GM12878 (cell line): ENCODE data around the gene NOCT. TPM values are rescaled to one million over a fixed set of nuclear protein-coding genes. Genes with fewer than 3 reads are reported as not detected.

Experiments
- ATAC-seq: fragments of 200-7000 bp; cut with Tn5 transposase; 3 replicates; pipeline ENCODE4 v1.9.1; 2020; ENCODE audit warnings: mild to moderate bottlenecking, moderate library complexity
- BruUV-seq: library from RNA; stranded (reverse); fragments of 400-500 nt; replicated peaks from 2 replicates; lab custom pipeline; 2021; lab: Mats Ljungman, UMichigan
- CTCF ChIA-PET: fragments of 300-600 bp; sonication (Branson Sonifier 250); formaldehyde crosslinking; extraction: SDS; loops from one replicate; lab custom pipeline; 2021; ENCODE audit warnings: inconsistent platforms; lab: Yijun Ruan, JAX
- POLR2A ChIA-PET: fragments of 350-600 bp; formaldehyde crosslinking; extraction: SDS; loops from one replicate; lab custom pipeline; 2021; ENCODE audit warnings: inconsistent platforms; lab: Charles Lee
- RAD21 ChIA-PET: fragments of 300-600 bp; sonication (Branson Sonifier 250); formaldehyde crosslinking; loops from one replicate; lab custom pipeline; 2023; ENCODE audit warnings: antibody characterized with exemption; ENCODE audit not compliant: unreplicated experiment; lab: Charles Lee
- SMC1A ChIA-PET: fragments of 300-600 bp; sonication (Branson Sonifier 250); formaldehyde crosslinking; loops from one replicate; lab custom pipeline; 2023; ENCODE audit not compliant: unreplicated experiment, uncharacterized antibody; lab: Charles Lee
- DNase-seq: peaks from one replicate; pipeline ENCODE4 v3.0.0-alpha.2; 2011; ENCODE audit warnings: low read depth, low spot score
- FAIRE-seq: peaks from 3 replicates; lab custom pipeline; 2011; peaks lifted over from hg19 to GRCh38; lab: Jason Lieb, UNC
- H2AFZ ChIP-seq: 2 replicates; pipeline ENCODE4 v1.6.0; 2011; ENCODE audit warnings: low read depth, low read length, control low read depth; ENCODE audit not compliant: control insufficient read depth
- H3K27ac ChIP-seq: 2 replicates; pipeline ENCODE4 v1.5.1; 2011; ENCODE audit warnings: control low read depth; ENCODE audit not compliant: control insufficient read depth, insufficient read depth
- H3K27me3 ChIP-seq, 2 experiments: replicated peaks in 1 of 2; 2 replicates each; pipeline versions ENCODE4 v1.6.0 to v1.6.1; 2011; ENCODE audit warnings: low read length in 1 of 2; ENCODE audit not compliant: control insufficient read depth in 2 of 2, insufficient read depth in 2 of 2
- H3K36me3 ChIP-seq, 2 experiments: 2 replicates each; pipeline ENCODE4 v1.5.1; 2011; ENCODE audit warnings: low read length in 1 of 2; ENCODE audit not compliant: control insufficient read depth in 2 of 2, insufficient read depth in 2 of 2
- H3K4me1 ChIP-seq: 2 replicates; pipeline ENCODE4 v1.6.1; 2011; ENCODE audit warnings: mild to moderate bottlenecking, low read length, moderate library complexity, mixed read lengths; ENCODE audit not compliant: control insufficient read depth, insufficient read depth
- H3K4me2 ChIP-seq: 2 replicates; pipeline ENCODE4 v1.6.0; 2011; ENCODE audit warnings: control low read depth; ENCODE audit not compliant: control insufficient read depth, insufficient read depth
- H3K4me3 ChIP-seq: fragments of 200-600 bp; sonication (generic); 2 replicates; pipeline ENCODE4 v1.5.1; 2016
- H3K79me2 ChIP-seq: 2 replicates; pipeline ENCODE4 v1.6.0; 2011; ENCODE audit warnings: low read length; ENCODE audit not compliant: control insufficient read depth, insufficient read depth
- H3K9ac ChIP-seq: 2 replicates; pipeline ENCODE4 v1.8.0; 2011; ENCODE audit warnings: low read length, control low read depth, mixed read lengths; ENCODE audit not compliant: control insufficient read depth, insufficient read depth
- H3K9me3 ChIP-seq: replicated peaks from 3 replicates; pipeline ENCODE4 v1.5.1; 2011; ENCODE audit warnings: mild to moderate bottlenecking, low read length; ENCODE audit not compliant: control insufficient read depth, insufficient read depth
- H4K20me1 ChIP-seq: 2 replicates; pipeline ENCODE4 v1.6.0; 2011; ENCODE audit not compliant: control insufficient read depth, insufficient read depth
- CHD1 ChIP-seq: IDR thresholded peaks from 2 replicates; pipeline ENCODE4 v1.6.1; 2012; ENCODE audit warnings: low read depth, low read length, improper control_type of control experiment
- FOXM1 ChIP-seq: IDR thresholded peaks from 2 replicates; pipeline ENCODE4 v1.6.1; 2012; ENCODE audit warnings: low read depth, mild to moderate bottlenecking, inconsistent platforms, low read length, moderate library complexity
- GABPA ChIP-seq: IDR thresholded peaks from 2 replicates; pipeline ENCODE4 v1.6.1; 2014; ENCODE audit warnings: antibody characterized with exemption, low read depth, mild to moderate bottlenecking, inconsistent platforms
- KLF5 ChIP-seq: fragments of 450-650 bp; IDR thresholded peaks from 2 replicates; pipeline ENCODE4 v1.6.1; 2014; ENCODE audit warnings: mild to moderate bottlenecking; ENCODE audit not compliant: partially characterized antibody
- MTA3 ChIP-seq: IDR thresholded peaks from 2 replicates; pipeline ENCODE4 v1.6.1; 2012; ENCODE audit warnings: low read length, inconsistent platforms, borderline replicate concordance
- NBN ChIP-seq: fragments of 450-650 bp; IDR thresholded peaks from 2 replicates; pipeline ENCODE4 v1.6.1; 2016
- PKNOX1 ChIP-seq: fragments of 450-650 bp; IDR thresholded peaks from 2 replicates; pipeline ENCODE4 v1.6.1; 2016; ENCODE audit warnings: mild to moderate bottlenecking
- PRDM15 ChIP-seq: fragments of 450-650 bp; formaldehyde crosslinking; IDR thresholded peaks from 2 replicates; pipeline ENCODE4 v1.4.0; 2020; ENCODE audit warnings: mild to moderate bottlenecking, moderate library complexity
- SP1 ChIP-seq: IDR thresholded peaks from one replicate; pipeline ENCODE4 v1.6.1; 2011; ENCODE audit warnings: low read depth, low read length
- YBX1 ChIP-seq: fragments of 450-650 bp; IDR thresholded peaks from 2 replicates; pipeline ENCODE4 v1.6.1; 2016; ENCODE audit warnings: antibody characterized with exemption
- ZBTB4 ChIP-seq: fragments of 450-650 bp; formaldehyde crosslinking; IDR thresholded peaks from 2 replicates; pipeline ENCODE4 v1.4.0; 2022; ENCODE audit warnings: mild to moderate bottlenecking, moderate library complexity
- WGBS: methylation state at CpG from one replicate; pipeline ENCODE4 v1.1.6; 2016; ENCODE audit warnings: low lambda C conversion rate; ENCODE audit not compliant: insufficient replicate concordance, insufficient coverage; ENCODE audit errors: missing lambda C conversion rate; 5-methylcytosine and 5-hydroxymethylcytosine counted together
- in situ Hi-C: fragments of 300-500 bp; cut with MboI; formaldehyde crosslinking; loops from 9 replicates; pipeline ENCODE4 v1.14.3; 2018; ENCODE audit warnings: mixed read lengths
- intact Hi-C: fragments of 100-400 bp; cut with micrococcal nuclease; formaldehyde crosslinking; loops from one replicate; pipeline ENCODE4 v1.14.2; 2022; ENCODE audit not compliant: unreplicated experiment
- polyA plus RNA-seq, 11 experiments: library from polyadenylated mRNA; depleted of rRNA in 4 of 11; unstranded in 6 of 11; stranded (reverse) in 5 of 11; fragments of >200 nt; fragmentation: Nextera tagmentation in 4 of 11; fragmentation: Illumina TruSeq in 1 of 11; extraction: Ambion mirVana in 4 of 11; extraction: Trizol in 1 of 11; gene quantifications; 1 replicate in 1 of 11; 2 replicates in 10 of 11; pipeline versions ENCODE4 v1.2.1 to v1.2.3, GENCODE V29; 2011 to 2016; ENCODE audit warnings: inconsistent platforms in 2 of 11, missing spikeins in 2 of 11, low read depth in 1 of 11
- total RNA-seq, 4 experiments: library from RNA; depleted of rRNA in 3 of 4; stranded (reverse); fragments of >200 nt in 3 of 4; fragmentation: Illumina TruSeq in 1 of 4; extraction: Trizol in 1 of 4; gene quantifications; 2 replicates each; pipeline versions ENCODE4 v1.2.1 to v1.2.3, GENCODE V29; 2013 to 2021
- TF ChIP-seq, protein P1 (sequence below): fragments of 450-650 bp; IDR thresholded peaks from 2 replicates; pipeline ENCODE4 v1.6.1; 2017; ENCODE audit warnings: mild to moderate bottlenecking
- TF ChIP-seq, protein P2 (sequence below): IDR thresholded peaks from 2 replicates; pipeline ENCODE4 v1.6.1; 2012; ENCODE audit warnings: low read depth, low read length, improper control_type of control experiment

Gene NOCT
- total and polyA plus RNA-seq, 10 of the 15 experiments (the other 5 are each of a cell fraction or from before 2014, with no cell fraction given): 1.4 to 17.6 (median 8.1) TPM

DNA sequence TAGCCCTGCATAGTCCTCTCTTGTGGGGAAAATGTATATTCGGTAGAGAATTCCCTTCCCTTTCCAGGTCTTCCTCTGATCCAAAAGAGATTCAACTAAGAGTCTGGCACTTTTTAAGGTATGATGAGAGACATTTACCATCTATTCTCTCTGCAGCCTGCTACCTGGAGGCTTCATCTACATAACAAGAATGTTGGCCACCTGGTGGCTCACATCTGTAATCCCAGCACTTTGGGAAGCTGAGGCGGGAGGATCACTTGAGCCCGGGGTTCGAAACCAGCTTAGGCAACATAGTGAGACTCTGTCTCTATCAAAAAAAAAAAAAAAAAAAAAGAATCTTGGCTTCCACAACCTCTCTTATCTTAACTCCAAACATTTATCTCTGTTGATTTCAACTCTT is 40.4 kb upstream of the NOCT start:
- WGBS: 85% methylated on average over 3 of the region's 4 CpGs

More for the DNA sequence above, 40.4 kb upstream of the NOCT start:
- H3K27me3 ChIP-seq: no peaks in the 10 kb centered on the region
- peaks cover 5% of the 10 kb centered on the region; the same call in 1 of the 2 replicates for H3K4me1 ChIP-seq
- SMC1A ChIA-PET: no interaction called here
- no peak overlapping the region for H3K4me2 ChIP-seq
- TF ChIP-seq MTA3: no peak
- TF ChIP-seq CHD1: no peak
- TF ChIP-seq NBN: no peak
- TF ChIP-seq, protein P1, sequence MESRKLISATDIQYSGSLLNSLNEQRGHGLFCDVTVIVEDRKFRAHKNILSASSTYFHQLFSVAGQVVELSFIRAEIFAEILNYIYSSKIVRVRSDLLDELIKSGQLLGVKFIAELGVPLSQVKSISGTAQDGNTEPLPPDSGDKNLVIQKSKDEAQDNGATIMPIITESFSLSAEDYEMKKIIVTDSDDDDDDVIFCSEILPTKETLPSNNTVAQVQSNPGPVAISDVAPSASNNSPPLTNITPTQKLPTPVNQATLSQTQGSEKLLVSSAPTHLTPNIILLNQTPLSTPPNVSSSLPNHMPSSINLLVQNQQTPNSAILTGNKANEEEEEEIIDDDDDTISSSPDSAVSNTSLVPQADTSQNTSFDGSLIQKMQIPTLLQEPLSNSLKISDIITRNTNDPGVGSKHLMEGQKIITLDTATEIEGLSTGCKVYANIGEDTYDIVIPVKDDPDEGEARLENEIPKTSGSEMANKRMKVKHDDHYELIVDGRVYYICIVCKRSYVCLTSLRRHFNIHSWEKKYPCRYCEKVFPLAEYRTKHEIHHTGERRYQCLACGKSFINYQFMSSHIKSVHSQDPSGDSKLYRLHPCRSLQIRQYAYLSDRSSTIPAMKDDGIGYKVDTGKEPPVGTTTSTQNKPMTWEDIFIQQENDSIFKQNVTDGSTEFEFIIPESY: no peak
- no peak for TF ChIP-seq SP1
- TF ChIP-seq, protein P2, sequence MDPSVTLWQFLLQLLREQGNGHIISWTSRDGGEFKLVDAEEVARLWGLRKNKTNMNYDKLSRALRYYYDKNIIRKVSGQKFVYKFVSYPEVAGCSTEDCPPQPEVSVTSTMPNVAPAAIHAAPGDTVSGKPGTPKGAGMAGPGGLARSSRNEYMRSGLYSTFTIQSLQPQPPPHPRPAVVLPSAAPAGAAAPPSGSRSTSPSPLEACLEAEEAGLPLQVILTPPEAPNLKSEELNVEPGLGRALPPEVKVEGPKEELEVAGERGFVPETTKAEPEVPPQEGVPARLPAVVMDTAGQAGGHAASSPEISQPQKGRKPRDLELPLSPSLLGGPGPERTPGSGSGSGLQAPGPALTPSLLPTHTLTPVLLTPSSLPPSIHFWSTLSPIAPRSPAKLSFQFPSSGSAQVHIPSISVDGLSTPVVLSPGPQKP: no peak
- TF ChIP-seq PKNOX1: no peak
- TF ChIP-seq GABPA: no peak
- no peak for TF ChIP-seq ZBTB4 (CRISPR knock-in tag)
- no peak for TF ChIP-seq YBX1
- no peak for TF ChIP-seq PRDM15 (CRISPR knock-in tag)
- TF ChIP-seq FOXM1: no peak
- no peak for TF ChIP-seq KLF5
- intact Hi-C loops: no loop called here
- CTCF ChIA-PET: interaction anchor here (0.7 kb wide), 1 partner anchor 153 kb away, joined by 3 read pairs; no protein-coding TSS in a partner anchor
- ATAC-seq: no peak
- no peak overlapping the region for H2AFZ ChIP-seq
- H3K79me2 ChIP-seq: no peaks in the 10 kb centered on the region
- BruUV-seq: no TSS peak
- RAD21 ChIA-PET: no interaction called here
- no peak for DNase-seq
- no peak overlapping the region for H3K27ac ChIP-seq
- no peak for FAIRE-seq
- no peaks in the 10 kb centered on the region for H4K20me1 ChIP-seq
- H3K9ac ChIP-seq: no peak overlapping the region
- POLR2A ChIA-PET: interaction anchor here (0.6 kb wide), 1 partner anchor 41 kb away, joined by 3 read pairs; the partner anchor contains the start of gene NOCT
- no peaks in the 10 kb centered on the region for H3K9me3 ChIP-seq
- in situ Hi-C loops: no loop called here
- H3K4me3 ChIP-seq: no peak overlapping the region
- no peaks in the 10 kb centered on the region for H3K36me3 ChIP-seq
